ENCODE measurements around the gene CRAMP1.
"Not testable (repeated sequence)": the region's sequence is repeated elsewhere in the genome, so short reads cannot be mapped to it uniquely, and the experiment has no call there.

Gene CRAMP1

GRCh38 chr16:1590930-1591705 is 21.0 kb upstream of the CRAMP1 start:
- no peak for DNase-seq
- in situ Hi-C loops (cut with HindIII; ENCODE audit: low pct_ligation_motif_present, low pct_unique_long_range_greater_than_20kb, low sequenced_read_pairs): no loop called here

- DNase-seq: no peak
- in situ Hi-C loops (cut with HindIII; ENCODE audit: low pct_ligation_motif_present, low pct_unique_long_range_greater_than_20kb, low sequenced_read_pairs): no loop called here
Observed at GRCh38 chr16:1592446-1592845, 19.7 kb upstream of the CRAMP1 start.

GRCh38 chr16:1595511-1595910 is 16.6 kb upstream of the CRAMP1 start:
- DNase-seq; in situ Hi-C loops (cut with HindIII; ENCODE audit: low pct_ligation_motif_present, low pct_unique_long_range_greater_than_20kb, low sequenced_read_pairs): not testable (repeated sequence)

- DNase-seq: no peak
- in situ Hi-C loops (cut with HindIII; ENCODE audit: low pct_ligation_motif_present, low pct_unique_long_range_greater_than_20kb, low sequenced_read_pairs): no loop called here
Observed at GRCh38 chr16:1596516-1596915, 15.6 kb upstream of the CRAMP1 start.

GRCh38 chr16:1597154-1597553 is 15.0 kb upstream of the CRAMP1 start:
- DNase-seq: no peak
- in situ Hi-C loops (cut with HindIII; ENCODE audit: low pct_ligation_motif_present, low pct_unique_long_range_greater_than_20kb, low sequenced_read_pairs): no loop called here

- no peak for DNase-seq
- in situ Hi-C loops (cut with HindIII; ENCODE audit: low pct_ligation_motif_present, low pct_unique_long_range_greater_than_20kb, low sequenced_read_pairs): no loop called here
Observed at GRCh38 chr16:1601031-1601430, 11.1 kb upstream of the CRAMP1 start.

GRCh38 chr16:1601489-1601888 is 10.7 kb upstream of the CRAMP1 start:
- in situ Hi-C loops (cut with HindIII; ENCODE audit: low pct_ligation_motif_present, low pct_unique_long_range_greater_than_20kb, low sequenced_read_pairs): no loop called here
- no peak for DNase-seq

- in situ Hi-C loops (cut with HindIII; ENCODE audit: low pct_ligation_motif_present, low pct_unique_long_range_greater_than_20kb, low sequenced_read_pairs): no loop called here
- no peak for DNase-seq
Observed at GRCh38 chr16:1602285-1602684, 9.9 kb upstream of the CRAMP1 start.

- DNase-seq: no peak
- in situ Hi-C loops (cut with HindIII; ENCODE audit: low pct_ligation_motif_present, low pct_unique_long_range_greater_than_20kb, low sequenced_read_pairs): no loop called here
Observed at GRCh38 chr16:1606774-1607173, 5.4 kb upstream of the CRAMP1 start.

- no peak for DNase-seq
- in situ Hi-C loops (cut with HindIII; ENCODE audit: low pct_ligation_motif_present, low pct_unique_long_range_greater_than_20kb, low sequenced_read_pairs): no loop called here
Observed at GRCh38 chr16:1607971-1608370, 4.2 kb upstream of the CRAMP1 start.

- peak; percentile 94 for DNase-seq
- in situ Hi-C loops (cut with HindIII; ENCODE audit: low pct_ligation_motif_present, low pct_unique_long_range_greater_than_20kb, low sequenced_read_pairs): no loop called here
Observed at GRCh38 chr16:1610071-1610898, 1.9 kb upstream of the CRAMP1 start.

GRCh38 chr16:1610899-1611632 is 1.1 kb upstream of the CRAMP1 start:
- in situ Hi-C loops (cut with HindIII; ENCODE audit: low pct_ligation_motif_present, low pct_unique_long_range_greater_than_20kb, low sequenced_read_pairs): no loop called here
- peak; percentile 82 for DNase-seq

GRCh38 chr16:1613211-1613622 is 1.1 kb downstream of the CRAMP1 start:
- peak; percentile 35 for DNase-seq
- in situ Hi-C loops (cut with HindIII; ENCODE audit: low pct_ligation_motif_present, low pct_unique_long_range_greater_than_20kb, low sequenced_read_pairs): no loop called here

GRCh38 chr16:1613728-1614455 is 1.7 kb downstream of the CRAMP1 start:
- in situ Hi-C loops (cut with HindIII; ENCODE audit: low pct_ligation_motif_present, low pct_unique_long_range_greater_than_20kb, low sequenced_read_pairs): no loop called here
- peak; percentile 34 for DNase-seq

GRCh38 chr16:1614456-1615102 is 2.4 kb downstream of the CRAMP1 start:
- in situ Hi-C loops (cut with HindIII; ENCODE audit: low pct_ligation_motif_present, low pct_unique_long_range_greater_than_20kb, low sequenced_read_pairs): no loop called here

GRCh38 chr16:1615761-1616160 is 3.6 kb downstream of the CRAMP1 start:
- no peak for DNase-seq
- in situ Hi-C loops (cut with HindIII; ENCODE audit: low pct_ligation_motif_present, low pct_unique_long_range_greater_than_20kb, low sequenced_read_pairs): no loop called here

More at GRCh38 chr16:1614456-1615102, 2.4 kb downstream of the CRAMP1 start:
- DNase-seq: peak; percentile 53

GRCh38 chr16:1619976-1620375 is 7.8 kb downstream of the CRAMP1 start:
- in situ Hi-C loops (cut with HindIII; ENCODE audit: low pct_ligation_motif_present, low pct_unique_long_range_greater_than_20kb, low sequenced_read_pairs): no loop called here
- DNase-seq: no peak

GRCh38 chr16:1620391-1620790 is 8.2 kb downstream of the CRAMP1 start:
- no peak for DNase-seq
- in situ Hi-C loops (cut with HindIII; ENCODE audit: low pct_ligation_motif_present, low pct_unique_long_range_greater_than_20kb, low sequenced_read_pairs): no loop called here

Measured in ACHN (cell line).